ENCODE data around the gene MVB12B. TPM values are rescaled to one million over a fixed set of nuclear protein-coding genes. Genes with fewer than 3 reads are reported as not detected.

MVB12B gene
- total RNA-seq, 1 experiment from 2014 or later = 10.9 TPM

- H3K9ac ChIP-seq (ENCODE audit: low read length) = no peak overlapping the region
- ATAC-seq (no peak), DNase-seq (ENCODE audit: low read depth, low spot score) (no peak)
- no peak overlapping the region for H3K4me2 ChIP-seq (ENCODE audit: low read length)
- intact Hi-C loops (cut with micrococcal nuclease) = no loop called here
- H3K9me3 ChIP-seq (ENCODE audit: control insufficient read depth in 1 of 2, insufficient read depth in 1 of 2, low read depth in 1 of 2, low read length in 2 of 2) = no peaks in the 10 kb centered on the region
- no peak overlapping the region for H3K27ac ChIP-seq (ENCODE audit: low read depth, low read length)
- no peaks in the 10 kb centered on the region for H4K20me1 ChIP-seq (ENCODE audit: insufficient read depth)
- H3K4me3 ChIP-seq (replicated peaks in 1 of 2; ENCODE audit: low read depth in 1 of 2, low read length in 2 of 2) = no peak overlapping the region
- H2AFZ ChIP-seq (ENCODE audit: low read depth, low read length, poor library complexity, severe bottlenecking) = no peak overlapping the region
- BruUV-seq (replicated peaks) = no TSS peak
- no peaks in the 10 kb centered on the region for H3K9me2 ChIP-seq (ENCODE audit: insufficient read depth)
- H3K36me3 ChIP-seq (ENCODE audit: control insufficient read depth in 1 of 2, insufficient read depth in 2 of 2, low read length in 2 of 2) = no peaks in the 10 kb centered on the region
- ChIA-PET POLR2A (no interaction called here), CTCF (interaction anchor here (0.9 to 4.3 kb wide), 7 partner anchors 9 to 279 kb away, joined by 3 to 84 read pairs (median 3); no protein-coding TSS in a partner anchor), RAD21 (ENCODE audit: low non-redundant PET in 1 of 2, low total read pairs in 2 of 2, uncharacterized antibody in 2 of 2, unreplicated experiment in 2 of 2) (no interaction called here)
- H3K4me1 ChIP-seq (ENCODE audit: control insufficient read depth in 1 of 2, insufficient read depth in 2 of 2, low read length in 2 of 2) = peaks cover 0 to 13% of the 10 kb centered on the region in 2 experiments; a peak in 1 of 4 replicates
- no peaks in the 10 kb centered on the region for H3K79me2 ChIP-seq (ENCODE audit: insufficient read depth, low read length)
- no peaks in the 10 kb centered on the region for H3K27me3 ChIP-seq (ENCODE audit: insufficient read depth, low read length)
- TF ChIP-seq ELF1 (IDR thresholded peaks at IDR 0.05; ENCODE audit: borderline replicate concordance, low read depth) = no peak
- no peak for TF ChIP-seq EZH2 (IDR thresholded peaks at IDR 0.05)
- TF ChIP-seq FOSL1 (IDR thresholded peaks at IDR 0.05; ENCODE audit: low read depth) = no peak
- TF ChIP-seq SRF (IDR thresholded peaks at IDR 0.05; ENCODE audit: low read depth) = no peak
- TF ChIP-seq RAD21 (IDR thresholded peaks at IDR 0.05; ENCODE audit: low read depth) = no peak
- no peak for TF ChIP-seq JUND (IDR thresholded peaks at IDR 0.05)
- TF ChIP-seq CTCF (IDR thresholded peaks at IDR 0.05 in 2 of 3, conservative IDR thresholded peaks at IDR 0.05 in 1 of 3; ENCODE audit: borderline replicate concordance in 1 of 3, insufficient read depth in 1 of 3, low read depth in 2 of 3, low read length in 2 of 3) = no peak
- TF ChIP-seq POLR2A (IDR thresholded peaks at IDR 0.05; ENCODE audit: borderline replicate concordance, extremely low read depth, insufficient read depth, insufficient read length) = no peak
- no peak for TF ChIP-seq ZBTB33 (IDR thresholded peaks at IDR 0.05; ENCODE audit: extremely low read depth, insufficient replicate concordance, low read length)
- TF ChIP-seq EZH2phosphoT487 (IDR thresholded peaks at IDR 0.05; ENCODE audit: borderline replicate concordance) = no peak
- no peak for TF ChIP-seq ZNF274 (IDR thresholded peaks at IDR 0.05; ENCODE audit: low read depth, low read length)
- no peak for TF ChIP-seq TCF7L2 (IDR thresholded peaks at IDR 0.05; ENCODE audit: borderline replicate concordance, extremely low read depth, insufficient read depth, insufficient read length)
- TF ChIP-seq CEBPB (IDR thresholded peaks at IDR 0.05; ENCODE audit: low read depth) = no peak
- TF ChIP-seq CBX3 (IDR thresholded peaks at IDR 0.05; ENCODE audit: low read depth) = no peak
- no peak for TF ChIP-seq ZFX (IDR thresholded peaks at IDR 0.05)
- no peak for TF ChIP-seq MAX (IDR thresholded peaks at IDR 0.05)
- no peak for TF ChIP-seq REST (IDR thresholded peaks at IDR 0.05; ENCODE audit: low read depth)
- TF ChIP-seq EGR1 (IDR thresholded peaks at IDR 0.05; ENCODE audit: low read depth) = no peak
- TF ChIP-seq POLR2AphosphoS5 (IDR thresholded peaks at IDR 0.05; ENCODE audit: low read depth, low read length) = no peak
Measured at GRCh38 chr9:126502417-126503332, 176.0 kb downstream of the MVB12B start.

Data from HCT116 (cell line).